Testis (tissue), 3 donors: ENCODE measurements around the gene EFCAB14. TPM values are rescaled to one million over a fixed set of nuclear protein-coding genes. Genes with fewer than 3 reads are reported as not detected.
"Not testable (repeated sequence)": the region's sequence is repeated elsewhere in the genome, so short reads cannot be mapped to it uniquely, and the experiment has no call there.

Source experiments
- DNase-seq: peaks from one replicate; pipeline ENCODE4 v3.0.0-alpha.2; 2019
- H3K27ac ChIP-seq, 2 donors: fragments of 200-600 bp; sonication (generic); one replicate each; pipeline ENCODE4 v1.5.1; 2019
- H3K27me3 ChIP-seq: fragments of 200-600 bp; sonication (generic); one replicate; pipeline ENCODE4 v1.5.1; 2019
- H3K36me3 ChIP-seq: fragments of 200-600 bp; sonication (generic); one replicate; pipeline ENCODE4 v1.5.1; 2017; ENCODE audit warnings: low read depth; ENCODE audit errors: missing control alignments
- H3K4me1 ChIP-seq: fragments of 200-600 bp; sonication (generic); one replicate; pipeline ENCODE4 v1.5.1; 2019
- H3K4me3 ChIP-seq, 2 donors: fragments of 200-600 bp; sonication (generic); one replicate each; pipeline ENCODE4 v1.5.1; 2017 to 2019
- H3K9me3 ChIP-seq: fragments of 200-600 bp; sonication (generic); one replicate; pipeline ENCODE4 v1.5.1; 2017
- POLR2A ChIP-seq: fragments of 450-650 bp; IDR thresholded peaks from one replicate; pipeline ENCODE4 v1.6.1; 2017; ENCODE audit warnings: antibody characterized with exemption, mild to moderate bottlenecking, moderate library complexity
- WGBS, 2 donors: methylation state at CpG; one replicate each; pipeline ENCODE4 v1.1.5; 2018; 5-methylcytosine and 5-hydroxymethylcytosine counted together
- intact Hi-C: fragments of 100-400 bp; cut with DNase I; formaldehyde crosslinking; loops from one replicate; pipeline ENCODE4 v1.15.1; 2023; ENCODE audit warnings: low total_unique reads
- polyA plus RNA-seq: library from polyadenylated mRNA; stranded (reverse); fragments of 350-450 nt; fragmentation: Illumina TruSeq; extraction: RNeasy Lipid Tissue Mini Kit (QIAGEN cat#74804); gene quantifications from one replicate; pipeline ENCODE4 v1.2.3, GENCODE V29; 2014; ENCODE audit warnings: low read depth, low replicate concordance; ENCODE audit not compliant: insufficient read depth
- total RNA-seq, 2 donors: library from RNA; depleted of rRNA; stranded (reverse); fragments of >200 nt; gene quantifications; one replicate each; pipeline ENCODE4 v1.2.3, GENCODE V29; 2016
- TF ChIP-seq, protein P1 (sequence below), 3 experiments: fragments of 450-650 bp in 2 of 3; fragments of 200-600 bp in 1 of 3; sonication (generic) in 1 of 3; IDR thresholded peaks; one replicate each; pipeline ENCODE4 v1.5.1; 2016 to 2019; ENCODE audit warnings: antibody characterized with exemption in 3 of 3, mild to moderate bottlenecking in 2 of 3, moderate library complexity in 1 of 3

The EFCAB14 gene
- total and polyA plus RNA-seq, 3 donors from 2014 or later, result 76.6 to 94.0 (median 77.8) TPM

DNA sequence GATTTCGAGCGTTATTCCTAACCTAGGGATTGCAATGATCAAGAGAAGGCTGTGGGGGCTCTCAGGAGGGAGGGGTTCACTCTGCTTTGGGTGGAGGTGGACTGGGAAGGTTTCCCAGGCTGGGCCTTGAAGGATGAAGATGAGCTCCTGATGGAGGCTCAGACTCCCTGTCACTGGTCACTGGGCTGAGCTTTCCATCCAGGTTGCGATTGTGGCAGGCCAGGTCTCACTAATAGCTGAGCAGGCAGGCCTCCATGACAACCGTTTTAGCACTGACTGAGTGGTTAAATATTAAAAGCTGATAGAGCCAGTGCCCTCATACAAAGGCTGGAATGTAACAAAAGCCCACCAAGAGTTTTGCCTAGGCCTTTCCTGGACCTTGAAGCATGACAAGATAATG, 36.2 kb upstream of the EFCAB14 start:
- intact Hi-C loops, result no loop called here
- WGBS, 2 donors, result 85 to 88% methylated on average over 4 of the region's 4 CpGs

DNA sequence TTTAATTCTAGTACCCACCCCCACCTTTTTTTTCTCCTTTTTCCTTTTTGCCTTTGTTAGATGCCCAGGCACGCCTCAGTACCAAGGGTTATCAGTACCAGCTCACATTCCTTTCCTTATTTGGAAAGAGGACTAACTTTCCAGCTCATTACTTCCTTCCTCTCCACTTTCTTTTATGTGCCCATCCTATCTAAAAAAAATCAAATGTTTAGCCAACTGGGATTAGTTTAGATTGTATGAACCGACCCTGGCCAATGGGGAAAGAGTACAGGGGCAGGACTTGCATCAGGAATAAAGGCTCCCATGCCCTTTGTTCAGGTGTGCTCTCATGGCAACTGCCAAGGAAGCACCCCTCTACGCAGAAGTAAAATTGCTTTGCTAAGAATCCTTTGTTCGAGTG, 35.8 kb upstream of the EFCAB14 start:
- H3K36me3 ChIP-seq, intact Hi-C loops, DNase-seq, H3K4me3 ChIP-seq, H3K27me3 ChIP-seq, H3K27ac ChIP-seq, H3K9me3 ChIP-seq: not testable (repeated sequence)
- WGBS, 2 donors, result 68 to 75% methylated on average over 4 of the region's 4 CpGs
- H3K4me1 ChIP-seq, result peaks cover 15% of the 10 kb centered on the region

More for the DNA sequence above, 36.2 kb upstream of the EFCAB14 start:
- no peak overlapping the region for H3K27ac ChIP-seq
- TF ChIP-seq, protein P1, sequence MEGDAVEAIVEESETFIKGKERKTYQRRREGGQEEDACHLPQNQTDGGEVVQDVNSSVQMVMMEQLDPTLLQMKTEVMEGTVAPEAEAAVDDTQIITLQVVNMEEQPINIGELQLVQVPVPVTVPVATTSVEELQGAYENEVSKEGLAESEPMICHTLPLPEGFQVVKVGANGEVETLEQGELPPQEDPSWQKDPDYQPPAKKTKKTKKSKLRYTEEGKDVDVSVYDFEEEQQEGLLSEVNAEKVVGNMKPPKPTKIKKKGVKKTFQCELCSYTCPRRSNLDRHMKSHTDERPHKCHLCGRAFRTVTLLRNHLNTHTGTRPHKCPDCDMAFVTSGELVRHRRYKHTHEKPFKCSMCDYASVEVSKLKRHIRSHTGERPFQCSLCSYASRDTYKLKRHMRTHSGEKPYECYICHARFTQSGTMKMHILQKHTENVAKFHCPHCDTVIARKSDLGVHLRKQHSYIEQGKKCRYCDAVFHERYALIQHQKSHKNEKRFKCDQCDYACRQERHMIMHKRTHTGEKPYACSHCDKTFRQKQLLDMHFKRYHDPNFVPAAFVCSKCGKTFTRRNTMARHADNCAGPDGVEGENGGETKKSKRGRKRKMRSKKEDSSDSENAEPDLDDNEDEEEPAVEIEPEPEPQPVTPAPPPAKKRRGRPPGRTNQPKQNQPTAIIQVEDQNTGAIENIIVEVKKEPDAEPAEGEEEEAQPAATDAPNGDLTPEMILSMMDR (IDR thresholded peaks at IDR 0.05), result no peak
- no peak for TF ChIP-seq POLR2A
- H3K27me3 ChIP-seq, result no peaks in the 10 kb centered on the region
- no peaks in the 10 kb centered on the region for H3K9me3 ChIP-seq
- peaks cover 15% of the 10 kb centered on the region for H3K4me1 ChIP-seq
- no peak overlapping the region for H3K4me3 ChIP-seq
- no peak for DNase-seq
- no peaks in the 10 kb centered on the region for H3K36me3 ChIP-seq

DNA sequence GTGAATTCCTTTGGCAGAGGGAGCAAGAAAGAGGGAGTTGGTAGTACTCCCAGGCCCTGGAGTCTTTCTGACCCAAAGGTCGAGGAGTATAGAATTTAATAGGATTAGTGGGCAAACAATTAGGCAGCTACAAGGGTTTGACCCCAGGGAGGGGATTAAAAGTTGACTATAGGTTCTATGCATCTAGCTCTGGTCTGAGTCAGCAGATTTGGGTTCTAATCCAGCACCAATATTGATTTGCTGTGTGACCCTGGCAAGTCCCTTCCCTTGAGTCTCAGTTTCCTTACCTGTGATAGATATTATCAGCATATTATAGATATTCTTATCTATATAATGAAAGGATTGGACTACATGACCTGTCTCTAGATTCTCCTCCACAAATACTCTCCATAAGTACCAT, 35.1 kb upstream of the EFCAB14 start:
- no peak overlapping the region for H3K27ac ChIP-seq
- H3K4me1 ChIP-seq, result peaks cover 15% of the 10 kb centered on the region
- TF ChIP-seq, protein P1 (IDR thresholded peaks at IDR 0.05), result no peak
- TF ChIP-seq POLR2A, result no peak
- H3K4me3 ChIP-seq, result no peak overlapping the region
- intact Hi-C loops, result no loop called here
- H3K36me3 ChIP-seq, result no peaks in the 10 kb centered on the region
- DNase-seq, result no peak
- H3K9me3 ChIP-seq, result no peaks in the 10 kb centered on the region
- 72 to 77% methylated on average over 1 of the region's 1 CpG for WGBS, 2 donors
- H3K27me3 ChIP-seq, result no peaks in the 10 kb centered on the region

DNA sequence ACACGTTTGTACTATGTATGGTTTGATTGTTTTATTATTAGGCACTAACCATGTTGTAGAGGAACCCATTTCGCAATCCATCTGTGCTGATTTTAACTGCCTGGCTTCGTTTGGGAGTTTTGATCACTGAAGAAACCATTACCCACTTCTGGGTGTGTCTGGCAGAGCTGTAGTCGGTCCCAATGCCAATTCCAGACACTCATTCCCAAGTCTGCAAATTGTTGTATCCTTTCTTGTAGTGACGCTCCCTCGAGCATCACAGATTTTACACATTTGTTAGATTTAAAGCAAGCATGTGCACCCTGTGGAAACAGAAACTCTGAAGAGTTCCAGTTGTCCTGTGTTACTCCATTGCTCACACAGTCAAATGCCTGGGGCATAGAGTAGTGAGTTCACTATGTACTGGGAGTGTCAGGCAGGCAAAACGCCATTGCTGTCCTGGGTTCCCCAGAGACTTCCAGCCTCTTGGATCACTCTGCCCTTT, 31.0 kb upstream of the EFCAB14 start:
- H3K27ac ChIP-seq, result no peak overlapping the region
- no peak for TF ChIP-seq POLR2A
- TF ChIP-seq, protein P1 (IDR thresholded peaks at IDR 0.05), result no peak
- WGBS, 2 donors, result 60 to 67% methylated on average over 7 of the region's 7 CpGs

DNA sequence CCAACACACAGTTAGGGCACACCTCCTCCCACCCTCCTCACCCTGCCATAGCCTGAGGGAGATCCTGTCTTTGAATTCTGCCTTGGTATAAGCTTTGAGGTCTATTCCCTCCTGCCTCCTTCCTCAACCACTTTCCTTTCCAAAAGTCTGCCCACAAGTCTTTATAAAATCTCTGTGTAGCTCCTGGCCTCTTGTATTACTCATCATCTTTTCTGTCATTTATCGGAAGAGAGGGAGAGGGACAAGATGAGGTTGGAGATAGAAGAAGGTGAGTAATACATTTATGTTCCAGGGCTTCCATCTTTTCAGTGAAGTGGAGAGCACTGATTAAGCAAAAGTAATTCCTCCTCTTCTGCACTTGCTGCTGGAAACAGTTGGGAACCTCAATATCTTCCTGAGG, 30.5 kb upstream of the EFCAB14 start:
- 82 to 84% methylated on average over 1 of the region's 1 CpG for WGBS, 2 donors
- H3K27ac ChIP-seq, result no peak overlapping the region

More for the DNA sequence above, 31.0 kb upstream of the EFCAB14 start:
- H3K4me1 ChIP-seq, result no peaks in the 10 kb centered on the region
- no peaks in the 10 kb centered on the region for H3K36me3 ChIP-seq
- no peaks in the 10 kb centered on the region for H3K27me3 ChIP-seq
- DNase-seq, result no peak
- intact Hi-C loops, result loop anchor here (10.0 kb wide), 1 partner anchor 245 kb away; no protein-coding TSS in a partner anchor
- no peaks in the 10 kb centered on the region for H3K9me3 ChIP-seq
- H3K4me3 ChIP-seq, result no peak overlapping the region

More for the DNA sequence above, 30.5 kb upstream of the EFCAB14 start:
- Histone ChIP-seq H3K36me3 (no peaks in the 10 kb centered on the region), H3K4me3 (no peak overlapping the region), H3K9me3 (no peaks in the 10 kb centered on the region), H3K4me1 (no peaks in the 10 kb centered on the region), H3K27me3 (no peaks in the 10 kb centered on the region)
- no peak for DNase-seq
- no peak for TF ChIP-seq POLR2A
- TF ChIP-seq, protein P1 (IDR thresholded peaks at IDR 0.05), result no peak
- intact Hi-C loops, result loop anchor here (10.0 kb wide), 1 partner anchor 245 kb away; no protein-coding TSS in a partner anchor
